Panc1 (cell line): Measurements from ENCODE around the gene SULF2. TPM values are rescaled to one million over a fixed set of nuclear protein-coding genes. Genes with fewer than 3 reads are reported as not detected.

Source experiments
- ATAC-seq: fragments of 200-7000 bp; cut with Tn5 transposase; 2 replicates; pipeline ENCODE4 v1.9.1; 2020; ENCODE audit warnings: mild to moderate bottlenecking, moderate library complexity
- BruUV-seq: library from RNA; stranded (reverse); fragments of 400-500 nt; replicated peaks from 2 replicates; lab custom pipeline; 2021; lab: Mats Ljungman, UMichigan
- CTCF ChIA-PET: fragments of 300-600 bp; sonication (Branson Sonifier 250); formaldehyde crosslinking; loops from one replicate; lab custom pipeline; 2022; ENCODE audit warnings: antibody characterized with exemption; lab: Charles Lee
- POLR2A ChIA-PET: fragments of 300-600 bp; sonication (Branson Sonifier 250); formaldehyde crosslinking; loops from one replicate; lab custom pipeline; 2022; ENCODE audit warnings: antibody characterized with exemption; lab: Charles Lee
- DNase-seq: peaks from one replicate; pipeline ENCODE4 v3.0.0-alpha.2; 2010; ENCODE audit warnings: low read depth, low spot score
- H3K27ac ChIP-seq: 2 replicates; pipeline ENCODE4 v1.5.1; 2011; ENCODE audit warnings: mild to moderate bottlenecking, low read length, inconsistent platforms
- H3K27me3 ChIP-seq: fragments of 200-500 bp; sonication (Bioruptor generic); 2 replicates; pipeline ENCODE4 v1.6.0; 2014; ENCODE audit warnings: low read length, inconsistent platforms; ENCODE audit not compliant: control insufficient read depth, insufficient read depth
- H3K36me3 ChIP-seq: fragments of 200-500 bp; sonication (Bioruptor generic); 2 replicates; pipeline ENCODE4 v1.5.1; 2014; ENCODE audit warnings: inconsistent platforms, mild to moderate bottlenecking, low read length, moderate library complexity; ENCODE audit not compliant: control insufficient read depth, insufficient read depth
- H3K4me1 ChIP-seq: 2 replicates; pipeline ENCODE4 v1.5.1; 2011; ENCODE audit warnings: inconsistent platforms, mild to moderate bottlenecking, low read length, moderate library complexity; ENCODE audit not compliant: control insufficient read depth, insufficient read depth
- H3K4me3 ChIP-seq, 2 experiments: 2 replicates each; pipeline ENCODE4 v1.5.1; 2011 to 2012; ENCODE audit warnings: low read depth in 2 of 2, low read length in 2 of 2, mild to moderate bottlenecking in 2 of 2, inconsistent platforms in 1 of 2, moderate library complexity in 1 of 2
- H3K9me3 ChIP-seq: fragments of 200-500 bp; sonication (Bioruptor generic); 2 replicates; pipeline ENCODE4 v1.5.1; 2014; ENCODE audit warnings: low read depth, mild to moderate bottlenecking, inconsistent platforms, low read length, moderate library complexity; ENCODE audit not compliant: control insufficient read depth, insufficient read depth
- POLR2AphosphoS5 ChIP-seq: IDR thresholded peaks from 2 replicates; pipeline ENCODE4 v1.6.1; 2012; ENCODE audit warnings: mild to moderate bottlenecking, low read depth, low read length, moderate library complexity
- REST ChIP-seq, 2 experiments: IDR thresholded peaks; 2 replicates each; pipeline ENCODE4 v1.6.1; 2011 to 2012; ENCODE audit warnings: low read depth in 2 of 2, control low read depth in 1 of 2, low read length in 1 of 2, mild to moderate bottlenecking in 1 of 2, moderate library complexity in 1 of 2; ENCODE audit not compliant: insufficient read depth in 1 of 2
- SIN3A ChIP-seq: IDR thresholded peaks from 2 replicates; pipeline ENCODE4 v1.6.1; 2012; ENCODE audit warnings: low read depth, mild to moderate bottlenecking, low read length, moderate library complexity, borderline replicate concordance; ENCODE audit not compliant: insufficient read depth
- TCF7L2 ChIP-seq: IDR thresholded peaks from 2 replicates; pipeline ENCODE4 v1.6.1; 2011; ENCODE audit warnings: mild to moderate bottlenecking, low read depth, low read length, inconsistent platforms
- in situ Hi-C: cut with HindIII; loops from 2 replicates; pipeline ENCODE4 v1.10.0; 2016; ENCODE audit warnings: low sequenced_read_pairs, low pct_unique_long_range_greater_than_20kb
- intact Hi-C: fragments of 100-400 bp; cut with micrococcal nuclease; formaldehyde crosslinking; loops from one replicate; pipeline ENCODE4 v1.10.0; 2022; ENCODE audit not compliant: unreplicated experiment
- total RNA-seq: library from RNA; stranded (reverse); gene quantifications from one replicate; pipeline ENCODE4 v1.2.1, GENCODE V29; 2021; ENCODE audit not compliant: unreplicated experiment
- TF ChIP-seq, protein P1 (sequence below): fragments of 450-650 bp; IDR thresholded peaks from 2 replicates; pipeline ENCODE4 v1.5.1; 2017; ENCODE audit warnings: mild to moderate bottlenecking

The SULF2 gene
- total RNA-seq, 1 experiment from 2014 or later = 1.4 TPM

DNA sequence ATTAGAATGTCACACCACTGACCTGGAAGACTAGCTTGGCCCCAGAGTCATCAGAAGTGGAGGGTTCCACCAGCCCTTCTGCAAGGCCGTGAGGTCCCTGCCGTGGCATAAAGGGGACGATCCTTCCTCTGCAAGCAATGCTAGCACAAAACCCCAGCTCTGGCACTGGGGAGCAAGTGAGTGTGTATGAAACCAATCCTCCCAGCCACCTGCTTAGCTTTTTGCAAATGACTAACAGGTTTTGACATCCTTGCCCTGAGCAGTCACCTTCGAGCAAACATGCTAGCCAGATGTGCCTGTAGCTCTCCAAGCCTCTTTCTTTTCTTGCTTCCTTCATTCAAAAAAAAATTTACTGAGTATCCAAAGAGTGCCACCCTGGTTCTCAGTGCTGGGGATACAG, 8.6 kb downstream of the SULF2 start:
- no peak for ATAC-seq

GRCh38 chr20:47775841-47776240, 9.4 kb downstream of the SULF2 start:
- no peaks in the 10 kb centered on the region for H3K9me3 ChIP-seq
- intact Hi-C loops (no loop called here), in situ Hi-C loops (no loop called here)
- ChIA-PET POLR2A (no interaction called here), CTCF (no interaction called here)
- TF ChIP-seq TCF7L2 (no peak), POLR2AphosphoS5 (no peak), SIN3A (no peak), REST (IDR thresholded peaks at IDR 0.05; ENCODE audit: insufficient read depth in 1 of 2, low read depth in 2 of 2, low read length in 1 of 2) (no peak)
- TF ChIP-seq, protein P1, sequence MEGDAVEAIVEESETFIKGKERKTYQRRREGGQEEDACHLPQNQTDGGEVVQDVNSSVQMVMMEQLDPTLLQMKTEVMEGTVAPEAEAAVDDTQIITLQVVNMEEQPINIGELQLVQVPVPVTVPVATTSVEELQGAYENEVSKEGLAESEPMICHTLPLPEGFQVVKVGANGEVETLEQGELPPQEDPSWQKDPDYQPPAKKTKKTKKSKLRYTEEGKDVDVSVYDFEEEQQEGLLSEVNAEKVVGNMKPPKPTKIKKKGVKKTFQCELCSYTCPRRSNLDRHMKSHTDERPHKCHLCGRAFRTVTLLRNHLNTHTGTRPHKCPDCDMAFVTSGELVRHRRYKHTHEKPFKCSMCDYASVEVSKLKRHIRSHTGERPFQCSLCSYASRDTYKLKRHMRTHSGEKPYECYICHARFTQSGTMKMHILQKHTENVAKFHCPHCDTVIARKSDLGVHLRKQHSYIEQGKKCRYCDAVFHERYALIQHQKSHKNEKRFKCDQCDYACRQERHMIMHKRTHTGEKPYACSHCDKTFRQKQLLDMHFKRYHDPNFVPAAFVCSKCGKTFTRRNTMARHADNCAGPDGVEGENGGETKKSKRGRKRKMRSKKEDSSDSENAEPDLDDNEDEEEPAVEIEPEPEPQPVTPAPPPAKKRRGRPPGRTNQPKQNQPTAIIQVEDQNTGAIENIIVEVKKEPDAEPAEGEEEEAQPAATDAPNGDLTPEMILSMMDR = no peak
- no peaks in the 10 kb centered on the region for H3K27me3 ChIP-seq
- no peak for ATAC-seq
- no peaks in the 10 kb centered on the region for H3K36me3 ChIP-seq
- no TSS peak for BruUV-seq
- no peak for DNase-seq
- no peak overlapping the region for H3K27ac ChIP-seq
- H3K4me1 ChIP-seq = no peaks in the 10 kb centered on the region
- no peak overlapping the region for H3K4me3 ChIP-seq

More for the DNA sequence above, 8.6 kb downstream of the SULF2 start:
- H3K9me3 ChIP-seq = no peaks in the 10 kb centered on the region
- no peak for DNase-seq
- intact Hi-C loops (no loop called here), in situ Hi-C loops (no loop called here)
- BruUV-seq = no TSS peak
- H3K27ac ChIP-seq = no peak overlapping the region
- no peaks in the 10 kb centered on the region for H3K4me1 ChIP-seq
- POLR2A ChIA-PET = interaction anchor here (0.6 kb wide), 1 partner anchor 463 kb away, joined by 13 read pairs; no protein-coding TSS in a partner anchor
- no peak overlapping the region for H3K4me3 ChIP-seq
- TF ChIP-seq POLR2AphosphoS5 = no peak
- TF ChIP-seq TCF7L2 = no peak
- TF ChIP-seq, protein P1 = no peak
- TF ChIP-seq SIN3A = no peak
- no peak for TF ChIP-seq REST (IDR thresholded peaks at IDR 0.05; ENCODE audit: insufficient read depth in 1 of 2, low read depth in 2 of 2, low read length in 1 of 2)
- CTCF ChIA-PET = no interaction called here
- H3K27me3 ChIP-seq = no peaks in the 10 kb centered on the region
- no peaks in the 10 kb centered on the region for H3K36me3 ChIP-seq
